Glomerular visceral epithelial cell (primary cell): ENCODE data around the gene TOR1AIP2.

Experiments
- DNase-seq: peaks from one replicate; pipeline ENCODE4 v3.0.0-alpha.2; 2016; ENCODE audit errors: extremely low spot score

The TOR1AIP2 gene

GRCh38 chr1:179825798-179826460, 51.7 kb downstream of the TOR1AIP2 start:
- DNase-seq, result no peak

DNA sequence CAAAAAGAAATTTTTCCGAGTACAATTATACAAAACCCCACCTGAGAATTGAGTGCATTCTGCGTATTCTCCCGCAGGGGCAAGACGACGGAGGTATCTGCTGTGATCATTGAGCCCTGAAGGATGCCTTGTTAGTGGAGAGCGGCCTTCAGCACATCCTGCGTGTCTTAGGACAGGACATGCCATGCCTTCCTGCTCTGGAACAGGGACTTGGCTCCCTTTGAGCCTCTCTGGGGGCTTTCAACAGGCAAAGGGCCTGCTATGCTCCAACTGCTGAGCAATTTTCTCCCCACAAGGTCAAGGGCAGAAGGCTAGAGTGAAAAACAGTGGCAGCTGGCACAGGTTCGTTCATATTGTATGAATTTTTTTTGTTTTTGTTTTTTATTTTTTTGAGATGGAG, 52.4 kb downstream of the TOR1AIP2 start:
- DNase-seq, result no peak

DNA sequence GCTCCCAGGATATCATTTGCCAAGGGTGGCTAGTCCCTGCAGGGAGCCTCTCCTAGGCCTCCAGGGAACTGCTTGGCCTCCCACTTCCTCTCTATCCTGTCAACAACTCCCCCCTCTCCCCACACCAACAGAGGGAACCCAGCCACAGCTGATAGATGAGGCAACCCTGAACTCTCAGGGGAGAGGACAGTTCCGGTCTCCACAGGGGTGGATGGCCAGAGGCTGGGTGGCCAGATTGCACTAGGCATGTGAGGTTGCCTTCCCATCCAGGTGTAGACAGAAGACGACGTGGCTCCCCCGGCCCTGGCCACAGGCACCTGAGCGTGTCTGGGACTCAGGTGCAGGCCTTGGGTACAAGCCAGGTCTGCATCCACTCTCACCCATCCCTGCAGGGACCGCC, 53.3 kb downstream of the TOR1AIP2 start:
- no peak for DNase-seq

GRCh38 chr1:179823693-179824092, 53.9 kb downstream of the TOR1AIP2 start:
- DNase-seq, result no peak

- no peak for DNase-seq
These were observed 55.5 kb downstream of the TOR1AIP2 start for GRCh38 chr1:179822065-179822464.

- no peak for DNase-seq
These were observed 56.1 kb downstream of the TOR1AIP2 start for GRCh38 chr1:179821524-179821923.

DNA sequence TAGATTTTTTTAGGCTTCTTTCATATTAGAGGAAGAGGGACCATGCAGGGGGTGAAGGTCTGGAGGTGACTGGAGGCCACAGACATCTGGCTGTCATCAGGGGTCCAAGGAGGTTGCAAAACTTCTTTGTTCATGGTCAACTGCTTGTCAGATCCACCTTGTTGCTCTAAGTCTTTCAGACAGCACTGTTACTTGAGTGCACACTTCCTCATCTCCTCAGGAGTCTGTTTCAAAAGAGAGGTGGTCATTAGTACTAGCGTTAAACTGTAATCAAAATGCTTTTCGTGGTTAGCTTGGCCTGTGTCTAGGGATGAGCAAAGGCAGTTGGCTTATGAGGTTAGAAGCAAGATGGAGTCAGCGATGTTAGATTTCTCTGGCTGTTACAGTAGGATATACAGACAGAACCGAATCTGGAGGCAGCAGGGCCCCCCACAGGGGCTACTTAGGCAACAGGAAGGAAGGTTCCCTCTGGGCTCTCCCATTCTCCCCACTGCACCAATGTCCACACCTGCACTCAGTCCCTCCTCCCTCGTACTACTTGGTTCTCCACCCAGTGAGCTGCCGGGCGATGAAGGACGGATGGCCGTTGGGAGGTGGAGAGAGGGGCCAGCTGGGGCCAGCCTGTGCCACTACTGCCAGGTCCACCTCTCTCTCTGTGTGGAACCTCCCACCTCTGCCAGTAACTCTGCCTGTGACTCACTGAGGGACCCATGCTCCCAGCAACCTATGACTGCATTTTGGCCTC, 57.2 kb downstream of the TOR1AIP2 start:
- DNase-seq, result no peak

DNA sequence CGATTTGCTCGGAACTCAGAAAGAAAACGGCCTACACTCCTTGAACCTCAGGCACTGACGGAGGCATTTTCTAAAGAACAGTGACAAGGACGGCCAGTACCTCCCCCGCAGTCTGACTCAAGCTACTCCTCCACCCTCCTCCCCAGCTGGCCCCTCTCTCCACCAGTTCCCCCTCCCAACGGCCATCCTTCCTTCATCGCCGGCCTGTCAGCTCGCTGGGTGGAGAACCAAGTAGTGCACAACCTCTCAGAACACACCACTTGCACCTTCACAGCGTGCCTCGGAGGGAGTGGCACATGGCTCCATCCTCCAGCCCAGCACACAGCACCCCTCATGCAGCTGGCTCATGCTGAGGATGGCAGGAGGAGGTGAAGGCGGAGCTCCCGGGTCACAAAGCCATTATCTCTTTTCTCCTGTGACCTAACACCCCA, 58.8 kb downstream of the TOR1AIP2 start:
- DNase-seq, result no peak

DNA sequence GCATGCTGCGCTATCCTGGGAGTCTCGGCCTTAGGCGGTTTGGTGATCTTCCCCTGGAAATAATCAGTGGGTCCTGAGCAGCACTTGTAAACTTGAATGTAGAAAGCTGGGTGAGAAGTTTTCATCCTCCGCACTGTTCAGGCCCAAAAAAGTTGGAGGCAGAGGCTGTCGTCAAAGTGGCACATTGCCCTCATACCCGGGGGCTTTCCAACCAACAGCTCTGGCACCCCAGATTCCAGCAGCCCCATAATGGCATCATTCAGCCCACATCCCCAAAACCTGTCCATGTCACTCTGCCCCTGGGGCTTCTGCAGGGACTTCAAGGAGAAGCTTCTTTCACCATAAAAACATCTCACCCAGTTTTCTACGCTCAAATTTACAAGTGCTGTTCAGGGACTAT, 59.3 kb downstream of the TOR1AIP2 start:
- DNase-seq, result no peak

DNA sequence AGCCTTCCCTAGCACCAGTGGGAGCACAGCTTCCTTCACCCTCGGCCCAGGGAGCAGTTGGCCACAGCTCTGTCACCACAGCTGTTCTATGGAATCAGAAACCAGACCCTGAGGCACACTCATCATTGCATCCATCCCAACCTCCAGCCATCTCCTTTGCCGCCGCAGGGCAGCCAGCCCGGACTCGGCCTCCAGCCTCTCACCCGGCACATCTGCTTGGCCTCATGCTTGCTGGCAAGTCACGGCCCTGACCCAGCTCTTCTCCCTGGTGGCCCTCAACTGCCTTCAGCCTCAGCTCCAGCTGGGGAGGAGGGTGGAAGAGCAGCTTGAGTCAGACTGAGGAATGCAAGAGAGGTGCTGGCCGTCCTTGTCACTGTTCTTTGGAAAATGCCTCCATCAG, 59.8 kb downstream of the TOR1AIP2 start:
- DNase-seq, result no peak

GRCh38 chr1:179817056-179817455, 60.5 kb downstream of the TOR1AIP2 start:
- DNase-seq, result no peak

DNA sequence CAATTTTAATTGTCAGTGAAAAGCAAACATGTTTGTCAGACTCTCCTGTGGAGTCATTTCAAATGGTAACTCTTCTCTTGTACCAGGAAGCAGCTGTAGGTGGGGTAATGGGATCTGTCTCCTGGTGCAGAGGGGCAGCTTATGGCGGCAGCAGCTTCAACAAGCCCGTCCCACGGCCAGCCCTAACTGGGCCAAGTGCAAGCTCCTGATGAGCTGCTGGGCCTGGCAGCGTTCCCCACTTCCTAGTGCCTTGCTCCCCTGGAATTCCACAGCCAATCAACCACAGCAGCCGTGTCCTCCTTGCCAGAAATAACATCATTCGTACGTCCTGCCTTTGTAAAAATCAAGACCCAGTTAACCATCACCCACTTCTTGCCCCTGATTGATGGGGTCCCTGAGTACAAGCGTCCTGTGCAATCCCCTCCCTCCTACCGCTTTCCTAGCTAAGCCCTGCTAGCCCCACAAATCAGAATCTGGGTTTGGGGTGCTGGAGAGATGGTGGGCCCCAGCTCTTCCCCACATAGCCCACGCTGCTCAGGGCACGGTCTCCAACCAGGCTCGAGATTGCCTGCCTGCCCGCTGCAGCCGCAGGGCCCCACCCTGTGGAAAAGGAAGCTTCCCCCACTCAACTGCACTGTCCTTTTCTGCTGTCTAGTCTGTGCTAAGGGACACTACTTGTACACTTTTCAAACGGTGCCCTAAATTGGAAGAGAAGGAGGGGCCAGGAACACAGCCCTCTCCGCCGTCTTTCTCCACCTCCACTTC, 61.2 kb downstream of the TOR1AIP2 start:
- DNase-seq, result peak; percentile 76

- DNase-seq, result no peak
These were observed 62.0 kb downstream of the TOR1AIP2 start for GRCh38 chr1:179815641-179816040.

DNA sequence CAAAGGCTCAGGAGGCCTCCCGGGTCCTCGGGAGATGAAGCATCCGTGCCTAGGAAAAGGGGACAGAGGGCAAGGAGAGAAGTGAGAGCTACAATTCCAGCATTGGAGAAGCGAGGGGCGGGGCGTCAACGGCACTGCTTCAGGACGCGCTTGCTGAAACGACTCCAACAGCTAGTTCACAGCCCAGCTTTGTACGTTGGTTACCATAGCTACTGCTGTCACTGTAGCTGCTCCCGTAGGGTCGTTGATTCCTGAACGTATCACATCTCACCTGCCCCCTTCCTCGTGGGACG, 63.1 kb downstream of the TOR1AIP2 start:
- no peak for DNase-seq

DNA sequence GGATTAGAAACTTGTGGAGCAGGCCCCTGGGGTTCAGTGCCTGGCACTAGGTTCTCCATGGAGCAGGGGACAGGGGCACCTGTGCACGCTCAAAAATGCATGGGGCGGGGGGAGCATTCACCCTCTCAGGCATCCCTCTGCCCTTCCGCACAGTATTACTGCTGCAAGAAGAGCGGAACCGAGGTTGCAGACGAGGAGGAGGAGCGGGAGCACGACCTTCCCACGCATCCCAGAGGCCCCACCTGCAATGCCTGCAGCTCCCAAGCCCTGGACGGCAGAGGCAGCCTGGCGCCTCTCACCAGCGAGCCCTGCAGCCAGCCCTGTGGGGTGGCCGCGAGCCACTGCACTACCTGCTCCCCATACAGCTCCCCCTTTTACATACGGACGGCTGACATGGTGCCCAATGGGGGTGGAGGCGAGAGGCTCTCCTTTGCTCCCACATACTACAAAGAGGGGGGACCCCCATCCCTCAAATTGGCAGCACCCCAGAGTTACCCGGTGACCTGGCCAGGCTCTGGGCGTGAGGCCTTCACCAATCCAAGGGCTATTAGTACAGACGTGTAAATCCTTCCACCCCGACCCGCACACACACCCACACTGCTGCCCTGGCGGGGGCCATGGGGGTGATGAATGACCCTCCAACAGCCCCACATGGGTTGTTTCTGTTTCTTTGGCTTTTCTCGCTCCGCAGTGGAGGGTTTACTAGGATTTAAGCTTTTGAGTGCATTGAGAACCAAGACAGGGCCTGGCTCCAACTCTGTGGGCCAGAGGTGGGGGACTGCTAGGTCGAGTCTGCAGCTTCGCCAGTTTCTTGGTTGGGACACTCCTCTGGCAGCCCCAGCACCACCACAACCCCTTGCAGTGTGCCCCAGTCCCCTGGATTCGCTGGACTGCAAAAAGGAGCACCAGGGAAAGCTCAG, 63.7 kb downstream of the TOR1AIP2 start:
- no peak for DNase-seq

GRCh38 chr1:179812501-179813292, 64.9 kb downstream of the TOR1AIP2 start:
- no peak for DNase-seq

DNA sequence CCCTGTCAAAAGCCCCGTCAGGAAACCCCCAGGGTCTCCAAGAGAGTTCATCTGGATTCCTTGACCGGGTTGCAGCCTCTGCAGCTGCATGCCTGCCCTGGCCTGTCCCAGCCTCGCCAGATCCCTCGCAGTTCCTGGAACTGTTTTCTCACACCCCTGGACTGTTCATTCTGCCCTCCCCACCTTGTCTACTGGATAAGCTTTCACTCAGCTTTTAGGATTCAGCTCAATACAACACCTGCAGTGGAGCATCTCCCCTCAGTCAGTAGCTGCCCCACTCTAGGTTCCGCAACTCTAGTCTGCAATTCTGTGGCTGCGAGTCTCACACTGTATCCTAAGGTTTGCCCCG, 67.3 kb downstream of the TOR1AIP2 start:
- DNase-seq, result no peak

DNA sequence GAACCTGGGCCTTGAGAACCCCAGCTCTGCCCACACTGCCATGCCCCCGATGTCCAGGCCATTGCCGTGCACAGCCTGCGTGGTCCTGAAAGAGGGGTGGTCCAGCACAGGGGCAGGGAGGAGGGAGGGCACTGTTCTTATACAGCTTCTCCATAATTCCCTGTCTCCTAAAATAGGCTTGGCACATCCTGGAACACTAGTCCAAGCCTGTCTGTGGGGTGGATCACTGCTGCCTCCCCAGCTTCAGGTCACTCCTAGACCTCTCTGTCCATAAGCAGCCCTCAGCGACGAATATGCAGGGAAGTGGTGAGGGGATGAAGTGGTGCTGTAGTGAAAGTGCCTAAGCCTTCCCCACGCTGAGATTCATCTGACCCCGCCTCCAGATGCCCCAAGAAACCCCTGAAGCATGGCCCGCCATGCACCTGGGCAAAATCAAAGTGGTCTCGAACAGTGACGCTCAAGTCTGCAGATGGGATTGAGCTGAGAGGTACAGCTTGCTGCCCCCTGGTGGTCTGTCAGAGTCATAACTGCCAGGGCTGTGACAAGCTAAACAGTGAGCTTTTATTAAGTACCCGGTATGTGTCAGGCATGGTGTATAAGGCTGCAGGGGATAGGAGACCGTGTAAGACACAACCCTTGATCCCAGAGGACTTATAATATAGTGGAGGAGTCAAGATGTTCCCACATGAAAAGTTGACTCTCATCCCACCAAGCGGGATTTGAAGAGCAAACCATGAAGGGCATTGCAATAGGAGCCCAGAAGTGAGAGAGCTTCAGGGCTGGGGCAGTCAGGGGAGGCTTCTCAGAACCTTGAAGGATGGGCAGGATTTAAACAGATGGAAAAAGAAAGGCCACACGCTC, 67.9 kb downstream of the TOR1AIP2 start:
- peak; percentile 65 for DNase-seq

- DNase-seq, result no peak
These were observed 69.1 kb downstream of the TOR1AIP2 start for GRCh38 chr1:179808503-179808902.
